IPS DF 19.7 (cell line): ENCODE results near the gene LCNL1.
"Not testable (repeated sequence)": the region's sequence is repeated elsewhere in the genome, so short reads cannot be mapped to it uniquely, and the experiment has no call there.

Source experiments
- DNase-seq: peaks from one replicate; pipeline ENCODE4 v3.0.0-alpha.2; 2013; ENCODE audit warnings: low read depth, low spot score

Gene LCNL1

GRCh38 chr9:137025517-137025966, 42.7 kb downstream of the LCNL1 start:
- DNase-seq, result no peak

GRCh38 chr9:137026384-137026783, 43.6 kb downstream of the LCNL1 start:
- DNase-seq, result no peak

GRCh38 chr9:137026828-137027227, 44.0 kb downstream of the LCNL1 start:
- DNase-seq, result no peak

GRCh38 chr9:137027369-137028262, 44.8 kb downstream of the LCNL1 start, which contains the start of gene ABCA2:
ABCA2 (minus strand) TSS chr9:137028237; CDS start chr9:137028140, 97 bp downstream.
- DNase-seq, result no peak

GRCh38 chr9:137028263-137029057, 45.7 kb downstream of the LCNL1 start:
- no peak for DNase-seq

- no peak for DNase-seq
These were observed 46.5 kb downstream of the LCNL1 start for GRCh38 chr9:137029058-137029936.

- no peak for DNase-seq
These were observed 47.2 kb downstream of the LCNL1 start for GRCh38 chr9:137030006-137030405.

- DNase-seq, result no peak
These were observed 48.0 kb downstream of the LCNL1 start for GRCh38 chr9:137030538-137031527.

GRCh38 chr9:137031904-137032640, 49.3 kb downstream of the LCNL1 start, which contains the start of gene FUT7:
FUT7 (minus strand) TSS chr9:137032088; CDS start chr9:137031991, 97 bp downstream.
- no peak for DNase-seq

- DNase-seq, result no peak
These were observed 50.1 kb downstream of the LCNL1 start for GRCh38 chr9:137032858-137033257.

GRCh38 chr9:137033481-137033880, 50.7 kb downstream of the LCNL1 start:
- DNase-seq, result not testable (repeated sequence)

GRCh38 chr9:137034039-137034708, 51.4 kb downstream of the LCNL1 start:
- no peak for DNase-seq

GRCh38 chr9:137034709-137035506, 52.1 kb downstream of the LCNL1 start:
- no peak for DNase-seq
